ENCODE measurements around the gene IL17RC. TPM values are rescaled to one million over a fixed set of nuclear protein-coding genes. Genes with fewer than 3 reads are reported as not detected.

IL17RC gene
- total RNA-seq, 2 donors from 2014 or later: 21.2 to 26.8 TPM

DNA sequence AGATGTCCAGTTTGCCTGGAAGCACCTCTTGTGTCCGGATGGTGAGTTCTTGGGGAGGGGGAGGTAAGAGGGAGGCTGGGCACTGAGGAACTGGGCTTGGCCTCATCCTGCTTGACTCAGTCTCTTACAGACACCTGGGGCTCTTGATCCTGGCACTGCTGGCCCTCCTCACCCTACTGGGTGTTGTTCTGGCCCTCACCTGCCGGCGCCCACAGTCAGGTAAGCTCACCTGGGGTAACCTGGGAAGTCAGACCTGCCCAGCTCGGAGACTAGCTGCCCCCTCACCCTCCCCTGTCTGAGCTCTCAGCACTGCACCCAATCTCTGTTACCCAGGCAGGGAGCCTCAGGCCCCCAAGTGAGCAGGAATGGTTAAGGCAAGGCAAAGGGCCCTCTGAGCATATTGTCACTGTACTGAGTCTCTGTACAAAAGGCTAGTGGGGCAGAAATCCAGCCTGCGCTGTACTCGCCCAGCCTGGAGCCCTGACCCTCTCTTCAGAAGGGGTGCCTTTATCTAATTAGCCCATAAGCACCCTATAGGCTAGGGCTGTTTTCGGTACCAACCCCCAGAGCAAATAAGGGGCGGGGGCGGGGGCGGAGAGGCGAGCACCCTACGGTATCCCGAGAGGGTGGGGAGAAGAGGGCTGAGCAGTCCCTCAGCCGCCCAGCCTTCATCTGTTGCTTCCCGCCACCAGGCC is 2.2 kb upstream of the IL17RC start:
- Histone ChIP-seq H3K4me1 (peaks cover 6% of the 10 kb centered on the region), H3K27me3 (no peaks in the 10 kb centered on the region), H3K9me3 (no peaks in the 10 kb centered on the region), H3K4me3 (peak overlapping the region; percentile 57), H3K27ac (peak overlapping the region; percentile 85), H3K9ac (ENCODE audit: low read depth in 2 of 2, low read length in 2 of 2) (peak overlapping the region; percentile 6 to 81), H3K36me3 (no peaks in the 10 kb centered on the region)
- intact Hi-C loops (cut with DNase I): no loop called here
- no peak for DNase-seq
- TF ChIP-seq, protein P1, sequence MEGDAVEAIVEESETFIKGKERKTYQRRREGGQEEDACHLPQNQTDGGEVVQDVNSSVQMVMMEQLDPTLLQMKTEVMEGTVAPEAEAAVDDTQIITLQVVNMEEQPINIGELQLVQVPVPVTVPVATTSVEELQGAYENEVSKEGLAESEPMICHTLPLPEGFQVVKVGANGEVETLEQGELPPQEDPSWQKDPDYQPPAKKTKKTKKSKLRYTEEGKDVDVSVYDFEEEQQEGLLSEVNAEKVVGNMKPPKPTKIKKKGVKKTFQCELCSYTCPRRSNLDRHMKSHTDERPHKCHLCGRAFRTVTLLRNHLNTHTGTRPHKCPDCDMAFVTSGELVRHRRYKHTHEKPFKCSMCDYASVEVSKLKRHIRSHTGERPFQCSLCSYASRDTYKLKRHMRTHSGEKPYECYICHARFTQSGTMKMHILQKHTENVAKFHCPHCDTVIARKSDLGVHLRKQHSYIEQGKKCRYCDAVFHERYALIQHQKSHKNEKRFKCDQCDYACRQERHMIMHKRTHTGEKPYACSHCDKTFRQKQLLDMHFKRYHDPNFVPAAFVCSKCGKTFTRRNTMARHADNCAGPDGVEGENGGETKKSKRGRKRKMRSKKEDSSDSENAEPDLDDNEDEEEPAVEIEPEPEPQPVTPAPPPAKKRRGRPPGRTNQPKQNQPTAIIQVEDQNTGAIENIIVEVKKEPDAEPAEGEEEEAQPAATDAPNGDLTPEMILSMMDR (IDR thresholded peaks at IDR 0.05): no peak

DNA sequence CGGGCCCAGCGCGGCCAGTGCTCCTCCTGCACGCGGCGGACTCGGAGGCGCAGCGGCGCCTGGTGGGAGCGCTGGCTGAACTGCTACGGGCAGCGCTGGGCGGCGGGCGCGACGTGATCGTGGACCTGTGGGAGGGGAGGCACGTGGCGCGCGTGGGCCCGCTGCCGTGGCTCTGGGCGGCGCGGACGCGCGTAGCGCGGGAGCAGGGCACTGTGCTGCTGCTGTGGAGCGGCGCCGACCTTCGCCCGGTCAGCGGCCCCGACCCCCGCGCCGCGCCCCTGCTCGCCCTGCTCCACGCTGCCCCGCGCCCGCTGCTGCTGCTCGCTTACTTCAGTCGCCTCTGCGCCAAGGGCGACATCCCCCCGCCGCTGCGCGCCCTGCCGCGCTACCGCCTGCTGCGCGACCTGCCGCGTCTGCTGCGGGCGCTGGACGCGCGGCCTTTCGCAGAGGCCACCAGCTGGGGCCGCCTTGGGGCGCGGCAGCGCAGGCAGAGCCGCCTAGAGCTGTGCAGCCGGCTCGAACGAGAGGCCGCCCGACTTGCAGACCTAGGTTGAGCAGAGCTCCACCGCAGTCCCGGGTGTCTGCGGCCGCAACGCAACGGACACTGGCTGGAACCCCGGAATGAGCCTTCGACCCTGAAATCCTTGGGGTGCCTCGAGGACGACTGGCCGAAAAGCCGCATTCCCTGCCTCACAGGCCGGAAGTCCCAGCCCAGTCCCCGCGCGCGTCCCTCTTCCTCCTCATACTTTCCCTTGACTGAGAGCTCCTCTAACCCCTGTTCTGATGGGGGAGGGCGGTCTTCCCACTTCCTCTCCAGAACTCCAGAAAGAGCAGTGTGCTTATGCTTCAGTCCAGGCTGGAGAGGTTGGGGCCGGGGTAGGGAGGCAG is 1.4 kb upstream of the IL17RC start:
- no peaks in the 10 kb centered on the region for H3K27me3 ChIP-seq
- peak overlapping the region; percentile 85 for H3K27ac ChIP-seq
- intact Hi-C loops (cut with DNase I): no loop called here
- H3K9me3 ChIP-seq: no peaks in the 10 kb centered on the region
- H3K4me3 ChIP-seq: peak overlapping the region; percentile 57
- H3K4me1 ChIP-seq: peaks cover 6% of the 10 kb centered on the region
- H3K9ac ChIP-seq (ENCODE audit: low read depth in 2 of 2, low read length in 2 of 2): peak overlapping the region; percentile 80 to 81
- no peaks in the 10 kb centered on the region for H3K36me3 ChIP-seq
- peak; percentile 74 for DNase-seq
- TF ChIP-seq, protein P1 (IDR thresholded peaks at IDR 0.05): no peak

DNA sequence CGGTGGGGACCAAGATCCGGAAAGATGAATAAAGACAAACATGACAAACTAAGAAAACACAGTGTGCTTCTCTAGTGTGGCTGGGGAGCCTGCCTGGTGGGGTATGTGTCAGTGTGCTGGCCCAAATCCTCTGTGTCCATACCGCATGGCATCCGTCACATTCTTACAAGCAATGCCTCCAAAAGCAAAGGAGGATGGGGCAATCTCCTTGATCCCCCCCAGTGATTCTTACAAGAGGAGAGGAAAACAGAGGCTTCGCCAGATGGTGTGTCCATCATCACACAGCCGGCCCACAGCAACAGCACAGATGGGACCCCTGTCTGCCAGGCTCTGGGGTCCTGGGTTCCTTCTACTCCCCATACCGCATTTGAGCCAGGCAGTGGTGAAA is 558 bp upstream of the IL17RC start:
- peaks cover 6% of the 10 kb centered on the region for H3K4me1 ChIP-seq
- H3K36me3 ChIP-seq: no peaks in the 10 kb centered on the region
- DNase-seq: peak; percentile 39
- peak overlapping the region; percentile 66 to 90 for H3K9ac ChIP-seq (ENCODE audit: low read depth in 2 of 2, low read length in 2 of 2)
- peak overlapping the region; percentile 85 for H3K27ac ChIP-seq
- no peaks in the 10 kb centered on the region for H3K27me3 ChIP-seq
- peak overlapping the region; percentile 34 for H3K4me3 ChIP-seq
- H3K9me3 ChIP-seq: no peaks in the 10 kb centered on the region
- TF ChIP-seq, protein P1 (IDR thresholded peaks at IDR 0.05): no peak
- intact Hi-C loops (cut with DNase I): no loop called here

DNA sequence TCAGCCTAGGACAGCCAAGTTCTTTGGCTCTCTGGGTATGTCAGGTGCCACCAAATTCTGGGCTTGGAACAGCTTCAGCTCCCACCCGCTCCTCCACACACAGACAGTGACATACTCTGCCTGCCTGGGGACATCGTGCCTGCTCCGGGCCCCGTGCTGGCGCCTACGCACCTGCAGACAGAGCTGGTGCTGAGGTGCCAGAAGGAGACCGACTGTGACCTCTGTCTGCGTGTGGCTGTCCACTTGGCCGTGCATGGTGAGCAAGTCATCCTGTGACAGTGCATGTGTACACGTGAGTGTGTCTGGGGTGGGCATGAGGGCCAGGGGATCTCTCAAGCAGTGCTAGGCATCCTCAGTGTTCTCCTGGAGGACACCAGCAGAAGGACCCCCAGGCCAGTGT is 922 bp downstream of the IL17RC start:
- no peak for DNase-seq
- Histone ChIP-seq H3K36me3 (no peaks in the 10 kb centered on the region), H3K27ac (no peak overlapping the region), H3K9me3 (no peaks in the 10 kb centered on the region), H3K27me3 (no peaks in the 10 kb centered on the region), H3K9ac (ENCODE audit: low read depth in 2 of 2, low read length in 2 of 2) (peak overlapping the region; percentile 63 to 90), H3K4me3 (no peak overlapping the region), H3K4me1 (peaks cover 6% of the 10 kb centered on the region)
- TF ChIP-seq, protein P1 (IDR thresholded peaks at IDR 0.05): no peak
- intact Hi-C loops (cut with DNase I): no loop called here

DNA sequence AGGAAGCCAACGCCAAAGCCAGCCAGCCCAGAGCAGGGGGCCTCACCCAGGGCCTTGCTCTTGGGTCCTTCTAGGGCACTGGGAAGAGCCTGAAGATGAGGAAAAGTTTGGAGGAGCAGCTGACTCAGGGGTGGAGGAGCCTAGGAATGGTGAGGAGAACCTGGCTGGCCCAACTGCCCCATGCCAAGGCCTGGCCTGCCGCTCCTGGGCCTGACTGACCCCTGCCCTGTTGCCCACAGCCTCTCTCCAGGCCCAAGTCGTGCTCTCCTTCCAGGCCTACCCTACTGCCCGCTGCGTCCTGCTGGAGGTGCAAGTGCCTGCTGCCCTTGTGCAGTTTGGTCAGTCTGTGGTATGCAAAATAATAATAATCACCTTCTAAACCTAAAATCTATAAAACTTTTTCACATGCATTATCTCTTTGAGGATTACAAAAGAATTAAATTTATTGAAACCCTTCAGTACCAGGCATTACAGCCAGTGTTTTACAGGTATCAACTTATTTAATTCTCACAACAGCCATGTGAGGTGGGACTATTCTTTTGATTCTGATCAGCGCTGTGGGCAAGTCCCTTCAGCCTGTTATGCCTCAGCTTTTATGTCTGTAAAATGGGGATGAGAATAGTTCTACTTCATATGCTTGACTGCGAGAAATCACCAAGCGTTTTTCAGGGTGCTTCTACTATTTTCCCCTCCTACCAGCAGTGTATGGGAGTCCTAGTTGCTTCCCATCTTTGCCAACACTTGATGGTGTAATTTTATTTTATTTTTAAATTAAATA is 1.6 kb downstream of the IL17RC start:
- TF ChIP-seq, protein P1 (IDR thresholded peaks at IDR 0.05): no peak
- no peak for DNase-seq
- H3K36me3 ChIP-seq: no peaks in the 10 kb centered on the region
- peaks cover 6% of the 10 kb centered on the region for H3K4me1 ChIP-seq
- no peaks in the 10 kb centered on the region for H3K9me3 ChIP-seq
- H3K27ac ChIP-seq: no peak overlapping the region
- no peaks in the 10 kb centered on the region for H3K27me3 ChIP-seq
- H3K9ac ChIP-seq (ENCODE audit: low read depth in 2 of 2, low read length in 2 of 2): peak overlapping the region in 1 of 2 donors; percentile 63
- H3K4me3 ChIP-seq: no peak overlapping the region
- intact Hi-C loops (cut with DNase I): no loop called here
